Measurements from ENCODE around the gene FGD3. TPM values are rescaled to one million over a fixed set of nuclear protein-coding genes. Genes with fewer than 3 reads are reported as not detected.
A peak's percentile ranks its signal among the peaks of the same experiment; 100 is the strongest.

The FGD3 gene
- total and polyA plus RNA-seq, 2 donors (not counting 1 experiment from before 2014, with no cell fraction given): 130 to 134 TPM

DNA sequence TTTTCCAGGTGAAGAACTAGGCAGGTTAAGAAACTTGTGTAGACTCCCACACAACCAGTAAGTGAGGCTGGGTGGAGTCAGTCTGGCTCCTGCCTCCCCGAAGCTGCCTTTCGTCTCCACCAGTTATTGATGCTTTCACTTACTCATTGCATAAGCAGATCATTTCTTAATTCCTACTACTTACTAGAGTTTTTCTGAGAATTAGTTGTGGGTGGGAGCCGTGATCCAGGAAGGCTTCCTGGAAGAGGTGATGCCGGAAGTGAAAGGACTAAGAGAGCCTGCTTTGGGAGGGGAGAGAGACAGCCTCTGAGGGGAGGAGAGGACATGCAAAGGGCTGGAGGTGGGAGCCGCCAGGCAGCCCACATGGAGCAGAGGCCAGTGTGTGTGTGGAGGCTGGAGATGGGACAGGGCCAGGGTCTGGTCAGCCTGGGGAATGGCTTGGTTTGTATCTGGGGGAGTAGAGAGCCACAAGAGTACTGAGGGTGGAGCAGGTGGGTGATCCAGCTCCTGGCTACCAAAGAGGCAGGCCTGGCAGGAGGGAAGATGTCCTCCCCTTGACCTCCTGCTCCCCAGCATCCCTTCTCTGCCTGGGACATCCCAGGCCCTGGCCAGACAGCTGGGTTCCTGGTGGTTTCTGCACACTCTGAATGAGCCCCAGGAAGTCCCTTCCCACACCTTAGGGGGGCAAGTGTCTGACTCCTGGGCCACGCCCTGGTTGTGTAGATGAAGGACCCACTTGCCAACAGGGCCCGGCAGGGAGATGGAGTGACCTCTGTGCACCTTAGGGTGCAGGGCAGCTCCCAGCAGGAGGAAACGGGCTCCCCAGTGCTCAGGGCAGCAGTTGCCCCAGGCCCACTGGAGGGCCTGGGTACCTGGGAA, 136.5 kb downstream of the FGD3 start:
- H4K20me1 ChIP-seq (ENCODE audit: control insufficient read depth, insufficient read depth, low read length, poor library complexity, severe bottlenecking): no peaks in the 10 kb centered on the region
- no peak overlapping the region for H3K4me2 ChIP-seq (replicated peaks; ENCODE audit: low read depth, low read length, poor library complexity, severe bottlenecking)
- H3K9ac ChIP-seq (ENCODE audit: low read length): no peak overlapping the region
- DNase-seq: no peak
- H3K79me2 ChIP-seq (ENCODE audit: control insufficient read depth, insufficient read depth, low read length): no peaks in the 10 kb centered on the region
- WGBS (ENCODE audit: insufficient coverage): 86% methylated on average over 5 of the region's 8 CpGs
- peaks cover 0 to 12% (median 0%) of the 10 kb centered on the region in 3 donors for H3K9me3 ChIP-seq (ENCODE audit: control extremely low read depth in 1 of 3, control insufficient read depth in 2 of 3, insufficient read depth in 1 of 3, low read length in 2 of 3)
- H3K4me3 Mint-ChIP-seq: no peak overlapping the region
- POLR2A ChIA-PET: no interaction called here
- no peaks in the 10 kb centered on the region for H3K27me3 ChIP-seq (replicated peaks in 1 of 4; ENCODE audit: control extremely low read depth in 1 of 4, control insufficient read depth in 3 of 4, insufficient read depth in 4 of 4, low read length in 3 of 4)
- H3K4me3 ChIP-seq (ENCODE audit: control extremely low read depth in 1 of 5, extremely low read depth in 1 of 5, insufficient read depth in 1 of 5, low read depth in 2 of 5, low read length in 4 of 5): no peak overlapping the region
- no peaks in the 10 kb centered on the region for H3K27me3 Mint-ChIP-seq
- no peak overlapping the region for H3K27ac ChIP-seq (ENCODE audit: low read length in 2 of 2)
- H3K9me3 Mint-ChIP-seq (ENCODE audit: insufficient read depth): no peaks in the 10 kb centered on the region
- H2AFZ ChIP-seq (ENCODE audit: insufficient read depth, low read depth, low read length, poor library complexity, severe bottlenecking): no peak overlapping the region
- no peak for ATAC-seq (ENCODE audit: low read depth)
- no peaks in the 10 kb centered on the region for H3K4me1 Mint-ChIP-seq
- peaks cover 9 to 73% of the 10 kb centered on the region in 2 experiments for H3K36me3 ChIP-seq (replicated peaks in 1 of 2; ENCODE audit: control extremely low read depth in 1 of 2, control insufficient read depth in 1 of 2, extremely low read depth in 1 of 2, insufficient read depth in 2 of 2, low read length in 1 of 2)
- CTCF ChIA-PET: interaction anchor here (1.4 kb wide), 1 partner anchor 25 kb away, joined by 3 read pairs; no protein-coding TSS in a partner anchor
- peak overlapping the region; percentile 26 for H3K27ac Mint-ChIP-seq
- no peaks in the 10 kb centered on the region for H3K4me1 ChIP-seq (ENCODE audit: control insufficient read depth in 2 of 2, insufficient read depth in 2 of 2, low read length in 2 of 2)
- TF ChIP-seq EZH2 (IDR thresholded peaks at IDR 0.05; ENCODE audit: borderline replicate concordance, insufficient read depth, low read depth, low read length, poor library complexity, severe bottlenecking): no peak
- TF ChIP-seq, protein P1, sequence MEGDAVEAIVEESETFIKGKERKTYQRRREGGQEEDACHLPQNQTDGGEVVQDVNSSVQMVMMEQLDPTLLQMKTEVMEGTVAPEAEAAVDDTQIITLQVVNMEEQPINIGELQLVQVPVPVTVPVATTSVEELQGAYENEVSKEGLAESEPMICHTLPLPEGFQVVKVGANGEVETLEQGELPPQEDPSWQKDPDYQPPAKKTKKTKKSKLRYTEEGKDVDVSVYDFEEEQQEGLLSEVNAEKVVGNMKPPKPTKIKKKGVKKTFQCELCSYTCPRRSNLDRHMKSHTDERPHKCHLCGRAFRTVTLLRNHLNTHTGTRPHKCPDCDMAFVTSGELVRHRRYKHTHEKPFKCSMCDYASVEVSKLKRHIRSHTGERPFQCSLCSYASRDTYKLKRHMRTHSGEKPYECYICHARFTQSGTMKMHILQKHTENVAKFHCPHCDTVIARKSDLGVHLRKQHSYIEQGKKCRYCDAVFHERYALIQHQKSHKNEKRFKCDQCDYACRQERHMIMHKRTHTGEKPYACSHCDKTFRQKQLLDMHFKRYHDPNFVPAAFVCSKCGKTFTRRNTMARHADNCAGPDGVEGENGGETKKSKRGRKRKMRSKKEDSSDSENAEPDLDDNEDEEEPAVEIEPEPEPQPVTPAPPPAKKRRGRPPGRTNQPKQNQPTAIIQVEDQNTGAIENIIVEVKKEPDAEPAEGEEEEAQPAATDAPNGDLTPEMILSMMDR (IDR thresholded peaks at IDR 0.05): no peak
- intact Hi-C loops (cut with micrococcal nuclease): no loop called here

DNA sequence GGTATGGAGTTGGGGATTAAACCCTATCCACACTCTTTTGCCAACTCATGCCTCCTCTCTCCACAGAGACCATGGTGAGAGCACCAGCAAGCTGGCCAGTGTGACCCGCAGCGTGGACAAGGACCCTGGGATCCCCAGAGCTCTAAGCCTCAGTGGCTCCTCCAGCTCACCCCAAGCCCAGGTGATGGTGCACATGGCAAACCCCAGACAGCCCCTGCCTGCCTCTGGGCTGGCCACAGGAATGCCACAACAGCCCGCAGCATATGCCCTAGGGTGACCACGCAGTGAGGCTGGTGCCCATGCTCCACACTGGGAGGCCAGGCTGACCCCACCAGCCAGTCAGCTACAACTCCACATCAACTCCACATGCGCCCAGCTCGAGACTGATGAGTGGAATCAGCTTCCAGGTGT, 137.2 kb downstream of the FGD3 start:
- ChIA-PET POLR2A (no interaction called here), CTCF (interaction anchor here (1.4 kb wide), 1 partner anchor 25 kb away, joined by 3 read pairs; no protein-coding TSS in a partner anchor)
- Histone ChIP-seq H3K27me3 (replicated peaks in 1 of 4; ENCODE audit: control extremely low read depth in 1 of 4, control insufficient read depth in 3 of 4, insufficient read depth in 4 of 4, low read length in 3 of 4) (no peaks in the 10 kb centered on the region), H3K4me3 (ENCODE audit: control extremely low read depth in 1 of 5, extremely low read depth in 1 of 5, insufficient read depth in 1 of 5, low read depth in 2 of 5, low read length in 4 of 5) (no peak overlapping the region), H3K79me2 (ENCODE audit: control insufficient read depth, insufficient read depth, low read length) (no peaks in the 10 kb centered on the region), H4K20me1 (ENCODE audit: control insufficient read depth, insufficient read depth, low read length, poor library complexity, severe bottlenecking) (no peaks in the 10 kb centered on the region), H3K27ac (ENCODE audit: low read length in 2 of 2) (no peak overlapping the region), H2AFZ (ENCODE audit: insufficient read depth, low read depth, low read length, poor library complexity, severe bottlenecking) (no peak overlapping the region), H3K36me3 (replicated peaks in 1 of 2; ENCODE audit: control extremely low read depth in 1 of 2, control insufficient read depth in 1 of 2, extremely low read depth in 1 of 2, insufficient read depth in 2 of 2, low read length in 1 of 2) (peaks cover 9 to 67% of the 10 kb centered on the region in 2 experiments), H3K4me1 (ENCODE audit: control insufficient read depth in 2 of 2, insufficient read depth in 2 of 2, low read length in 2 of 2) (no peaks in the 10 kb centered on the region), H3K4me2 (replicated peaks; ENCODE audit: low read depth, low read length, poor library complexity, severe bottlenecking) (no peak overlapping the region), H3K9ac (ENCODE audit: low read length) (no peak overlapping the region), H3K9me3 (ENCODE audit: control extremely low read depth in 1 of 3, control insufficient read depth in 2 of 3, insufficient read depth in 1 of 3, low read length in 2 of 3) (peaks cover 0 to 12% (median 0%) of the 10 kb centered on the region in 3 donors)
- DNase-seq (no peak), ATAC-seq (ENCODE audit: low read depth) (no peak)
- Mint-ChIP-seq H3K4me1 (no peaks in the 10 kb centered on the region), H3K27ac (no peak overlapping the region), H3K27me3 (no peaks in the 10 kb centered on the region), H3K9me3 (ENCODE audit: insufficient read depth) (no peaks in the 10 kb centered on the region), H3K4me3 (no peak overlapping the region)
- TF ChIP-seq EZH2 (IDR thresholded peaks at IDR 0.05; ENCODE audit: borderline replicate concordance, insufficient read depth, low read depth, low read length, poor library complexity, severe bottlenecking): no peak
- TF ChIP-seq, protein P1 (IDR thresholded peaks at IDR 0.05): no peak
- intact Hi-C loops (cut with micrococcal nuclease): no loop called here
- WGBS (ENCODE audit: insufficient coverage): 100% methylated on average over 6 of the region's 6 CpGs

Measured in B cell (primary cell).